Measurements from ENCODE around the gene FOSL2. TPM values are rescaled to one million over a fixed set of nuclear protein-coding genes. Genes with fewer than 3 reads are reported as not detected.

FOSL2 gene
- total RNA-seq, 1 donor from 2014 or later: 45.7 TPM

DNA sequence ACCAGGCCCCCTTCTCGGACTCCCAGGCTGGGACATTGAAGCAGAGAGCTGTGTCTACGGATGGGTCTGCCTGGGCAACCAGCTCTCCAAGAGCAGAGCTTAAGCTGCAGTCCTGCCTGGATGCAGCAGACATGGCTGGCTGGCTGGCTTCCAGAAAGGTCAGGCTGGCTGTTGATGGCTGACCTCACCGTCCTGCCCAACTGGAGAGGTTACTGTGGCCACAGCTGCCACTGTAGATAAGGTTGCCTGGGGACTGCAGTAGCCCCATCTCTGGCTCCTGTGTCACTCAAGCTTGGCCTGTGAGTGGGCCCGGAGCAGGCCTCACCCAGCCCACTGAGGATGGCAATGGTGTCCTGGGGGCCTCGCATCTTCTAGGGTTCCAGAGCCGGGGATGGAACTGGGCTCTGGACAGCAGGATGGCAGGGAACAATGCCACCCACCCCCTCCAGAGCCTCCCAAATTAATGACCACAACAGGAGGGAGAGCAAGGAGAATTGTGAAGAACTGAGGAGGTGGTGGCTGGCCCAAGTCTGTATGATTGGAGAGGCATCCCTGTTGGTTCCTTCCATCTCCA is 37.0 kb upstream of the FOSL2 start:
- intact Hi-C loops (cut with micrococcal nuclease): no loop called here
- DNase-seq: peak; percentile 82
- ATAC-seq: peak; percentile 59

DNA sequence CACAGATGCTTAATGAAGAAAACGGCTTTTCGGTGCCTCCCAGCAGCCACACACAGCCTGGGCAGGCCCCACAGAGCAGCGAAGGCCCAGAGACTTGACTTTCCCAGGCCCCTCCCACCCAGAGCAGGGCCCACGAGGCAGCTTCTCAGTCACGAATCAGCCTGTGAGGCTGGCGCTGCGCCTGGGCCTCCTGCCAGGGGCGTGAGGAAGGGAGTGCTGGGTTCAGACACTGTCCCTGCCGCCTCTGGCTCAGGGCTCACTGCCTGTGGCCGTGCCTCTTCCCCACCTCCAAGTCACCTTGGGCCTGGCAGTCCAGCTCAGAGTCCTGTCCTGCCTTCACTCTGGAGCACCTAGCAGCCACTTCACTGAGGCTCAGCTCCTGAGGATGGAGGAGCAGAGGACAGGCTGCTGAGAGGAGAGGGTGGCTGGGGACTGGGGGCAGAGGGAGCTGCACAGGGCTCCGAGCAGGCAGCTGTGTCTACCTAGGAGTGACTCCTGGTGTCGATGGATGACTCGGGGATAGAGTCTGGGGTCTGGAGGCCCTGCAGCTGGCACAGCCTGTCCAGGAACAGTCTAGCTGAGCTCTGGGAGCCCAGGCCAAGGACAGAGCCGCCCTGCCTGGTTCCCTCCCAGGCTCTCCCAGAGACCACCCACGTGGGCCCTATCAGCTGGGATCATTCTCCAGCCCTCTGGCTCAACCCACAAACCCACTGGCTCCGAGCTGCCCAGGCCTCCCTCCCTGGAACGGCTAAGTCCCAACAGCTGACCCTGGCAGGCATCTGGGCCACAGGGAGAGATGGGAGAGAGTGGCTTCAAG is 36.4 kb upstream of the FOSL2 start:
- peak; percentile 95 for ATAC-seq
- peak; percentile 97 for DNase-seq
- intact Hi-C loops (cut with micrococcal nuclease): no loop called here

DNA sequence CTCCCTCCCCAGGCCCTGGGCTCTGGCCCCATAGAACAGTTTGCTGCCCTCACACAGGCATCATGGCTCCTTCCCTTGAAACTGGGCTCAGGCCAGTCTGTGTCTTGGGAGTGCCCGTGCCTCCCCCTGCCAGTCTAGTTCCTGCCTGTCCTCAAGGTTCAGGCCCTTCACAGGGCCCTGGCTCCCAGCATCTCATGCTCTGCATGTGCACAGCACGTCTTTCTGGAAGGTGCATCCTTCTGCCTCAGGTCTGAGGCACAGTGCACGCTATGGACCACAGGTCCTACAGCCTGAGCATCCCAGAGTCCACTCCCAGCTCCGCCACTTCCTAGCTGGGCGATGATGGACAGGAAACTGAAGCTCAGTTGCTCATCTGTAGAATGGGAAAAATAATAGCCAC is 35.6 kb upstream of the FOSL2 start:
- no peak for DNase-seq
- ATAC-seq: no peak
- intact Hi-C loops (cut with micrococcal nuclease): no loop called here

- intact Hi-C loops (cut with micrococcal nuclease): no loop called here
- no peak for ATAC-seq
Observed at GRCh38 chr2:28357948-28358667, 34.5 kb upstream of the FOSL2 start.

DNA sequence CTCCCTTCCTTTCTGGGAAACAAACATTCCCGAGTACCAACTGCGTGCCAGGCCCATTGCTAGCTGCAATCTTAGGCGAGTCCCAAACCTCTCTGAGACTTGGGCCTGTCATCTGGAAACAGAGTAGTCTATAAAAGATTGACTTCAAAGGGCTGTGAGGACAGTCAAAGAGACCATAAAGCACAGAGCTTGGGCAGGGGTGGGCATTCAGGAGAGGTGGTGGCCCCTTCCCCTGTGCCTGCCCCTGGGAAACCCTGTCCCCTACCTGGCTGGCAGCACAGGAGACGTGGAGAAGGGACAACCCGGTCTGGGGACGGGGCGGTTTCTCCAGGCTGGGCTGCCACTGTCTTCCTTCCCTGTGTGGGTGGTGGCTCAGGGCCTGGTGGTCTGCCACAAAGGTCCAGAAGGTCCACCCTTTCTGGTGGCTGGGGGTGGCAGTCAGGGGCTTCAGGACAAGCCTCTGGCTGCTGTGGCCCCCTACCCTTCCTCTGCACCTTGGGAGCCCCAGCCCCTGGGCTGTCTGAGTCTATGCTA is 33.9 kb upstream of the FOSL2 start:
- DNase-seq (no peak), ATAC-seq (no peak)
- intact Hi-C loops (cut with micrococcal nuclease): no loop called here

More at GRCh38 chr2:28357948-28358667, 34.5 kb upstream of the FOSL2 start:
- DNase-seq: no peak

DNA sequence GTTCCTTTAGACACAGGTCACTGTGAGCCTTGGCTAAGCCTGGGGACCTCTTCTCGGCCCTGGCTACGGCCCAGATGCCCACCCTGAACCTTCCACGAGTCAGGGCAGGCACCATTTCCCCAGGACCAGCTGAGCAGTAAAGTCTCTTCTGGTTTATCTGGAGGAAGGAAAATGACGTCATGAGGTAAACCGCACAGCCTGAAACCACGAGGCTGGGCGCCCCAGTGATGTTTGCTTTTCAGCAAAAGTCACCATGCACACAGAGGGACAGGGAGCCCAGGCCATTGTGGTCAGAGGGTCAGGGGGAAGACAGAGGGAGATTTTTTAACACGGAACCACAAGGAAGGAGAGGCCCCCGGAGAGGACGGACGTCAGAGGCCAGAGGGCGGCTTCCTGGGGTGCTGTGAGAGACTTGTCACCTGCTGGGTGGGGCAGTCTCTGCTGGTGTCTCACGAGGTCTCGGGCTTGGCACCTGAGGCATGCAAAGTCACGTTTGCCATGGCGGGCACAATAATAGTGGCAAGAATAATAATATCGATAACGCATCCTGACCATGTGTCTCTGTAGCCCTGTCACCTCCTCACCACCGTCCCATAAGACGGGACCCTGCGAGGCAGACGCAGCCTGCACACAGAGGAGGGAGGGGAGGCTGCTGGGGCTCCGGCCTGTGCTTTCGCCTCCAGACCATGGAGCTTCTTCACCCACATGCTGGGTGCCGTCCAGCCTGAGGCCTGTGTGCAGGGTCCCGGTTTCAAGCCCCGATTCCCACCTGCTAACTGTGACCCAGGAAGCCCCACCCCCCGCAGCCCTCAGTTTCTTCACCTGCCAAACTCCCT is 33.2 kb upstream of the FOSL2 start:
- intact Hi-C loops (cut with micrococcal nuclease): no loop called here
- no peak for DNase-seq

GRCh38 chr2:28360058-28360717 is 32.5 kb upstream of the FOSL2 start:
- intact Hi-C loops (cut with micrococcal nuclease): no loop called here
- DNase-seq (no peak), ATAC-seq (no peak)

More for the DNA sequence above, 33.2 kb upstream of the FOSL2 start:
- ATAC-seq: no peak

DNA sequence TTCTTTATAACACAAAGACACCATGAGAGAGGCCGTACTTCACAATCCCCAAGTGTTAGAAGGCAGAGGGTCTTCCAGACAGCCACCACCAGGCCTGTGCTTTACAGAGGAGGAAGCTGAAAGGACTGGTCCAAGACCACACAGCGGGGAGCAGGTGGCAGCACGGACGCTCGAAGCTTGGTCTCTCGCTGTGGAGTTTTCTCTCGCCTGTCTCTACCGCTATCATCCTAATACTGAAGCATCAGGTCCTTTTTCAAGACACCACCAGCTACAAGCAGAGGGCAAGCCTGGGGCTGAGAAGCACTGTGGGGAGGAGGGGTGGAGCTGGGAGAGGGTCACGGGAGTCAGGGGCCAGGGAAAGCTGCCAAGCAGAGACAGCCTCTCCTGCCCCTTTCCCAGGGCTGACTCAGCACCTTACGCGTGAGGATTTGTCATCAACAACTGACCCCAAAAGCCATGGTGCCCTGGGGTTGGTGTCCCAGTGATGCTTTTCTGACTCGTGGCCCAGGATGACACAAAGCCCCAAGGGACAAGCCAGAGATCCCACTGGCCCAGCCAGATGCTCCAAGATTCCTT is 31.9 kb upstream of the FOSL2 start:
- no peak for ATAC-seq
- intact Hi-C loops (cut with micrococcal nuclease): no loop called here
- DNase-seq: peak; percentile 56

DNA sequence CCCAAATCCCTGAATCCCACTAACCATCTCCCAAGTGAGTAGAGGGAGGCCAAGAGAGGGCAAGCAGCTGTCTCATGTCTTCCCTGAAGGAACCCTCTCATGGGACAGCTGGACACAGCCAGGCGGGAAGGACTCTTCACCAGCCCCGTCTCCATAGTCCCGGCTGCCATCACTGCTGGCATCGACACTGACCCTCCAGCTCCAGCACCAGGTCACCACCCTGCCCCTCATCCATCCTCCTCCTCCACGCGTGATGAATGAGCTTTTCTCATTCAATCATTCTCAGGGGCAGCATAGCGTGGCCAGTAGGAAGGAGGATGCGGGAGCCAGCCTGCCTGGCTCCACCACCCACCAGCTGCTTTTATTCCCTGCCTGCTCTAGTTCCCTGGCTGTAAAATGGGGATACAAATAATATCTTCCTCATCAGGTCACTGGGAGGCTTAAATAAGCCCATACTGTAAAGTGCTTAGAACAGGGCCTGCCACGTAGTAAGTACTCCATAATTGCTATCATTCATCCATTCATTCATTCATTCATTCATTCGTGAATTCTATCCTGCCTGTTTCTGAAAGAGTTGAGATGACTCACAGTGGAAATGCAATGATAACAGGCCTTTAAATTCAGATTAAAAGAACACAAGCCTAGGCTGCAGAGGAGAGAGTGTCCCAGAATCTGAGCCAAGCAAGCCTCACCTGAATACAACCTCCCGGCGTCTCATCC is 30.5 kb upstream of the FOSL2 start:
- no peak for DNase-seq
- no peak for ATAC-seq
- intact Hi-C loops (cut with micrococcal nuclease): no loop called here

- no peak for DNase-seq
- ATAC-seq: no peak
- intact Hi-C loops (cut with micrococcal nuclease): no loop called here
Observed at GRCh38 chr2:28362991-28363521, 29.6 kb upstream of the FOSL2 start.

DNA sequence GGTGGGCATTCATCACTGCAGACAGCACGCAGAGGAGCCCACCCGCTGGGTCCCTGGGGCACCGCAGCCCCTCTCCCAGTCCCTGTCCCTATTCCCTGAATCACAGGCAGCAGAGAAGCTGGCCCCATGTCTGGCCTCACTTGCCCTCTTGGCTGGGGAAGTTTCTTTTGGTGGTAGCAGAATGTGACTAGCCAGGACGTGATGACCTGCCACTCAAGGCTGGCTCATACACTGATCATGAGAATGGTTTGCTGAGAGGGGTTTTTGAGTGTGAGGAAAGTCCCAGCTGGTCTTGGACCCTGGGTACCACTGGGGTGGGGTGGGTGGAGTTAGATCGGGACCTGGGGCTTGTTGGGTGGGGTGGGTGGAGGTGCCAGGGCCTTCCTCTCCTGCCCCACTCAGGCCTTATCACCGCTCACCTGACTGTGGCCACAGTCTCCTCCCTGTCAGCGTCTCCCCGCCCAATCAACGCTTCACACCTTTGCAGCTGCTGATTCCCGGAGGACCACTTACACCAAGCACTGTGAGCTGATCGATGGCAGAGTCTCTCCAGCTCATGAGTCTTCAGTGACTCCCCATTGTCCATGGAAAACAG is 28.9 kb upstream of the FOSL2 start:
- intact Hi-C loops (cut with micrococcal nuclease): no loop called here
- DNase-seq: no peak
- no peak for ATAC-seq

DNA sequence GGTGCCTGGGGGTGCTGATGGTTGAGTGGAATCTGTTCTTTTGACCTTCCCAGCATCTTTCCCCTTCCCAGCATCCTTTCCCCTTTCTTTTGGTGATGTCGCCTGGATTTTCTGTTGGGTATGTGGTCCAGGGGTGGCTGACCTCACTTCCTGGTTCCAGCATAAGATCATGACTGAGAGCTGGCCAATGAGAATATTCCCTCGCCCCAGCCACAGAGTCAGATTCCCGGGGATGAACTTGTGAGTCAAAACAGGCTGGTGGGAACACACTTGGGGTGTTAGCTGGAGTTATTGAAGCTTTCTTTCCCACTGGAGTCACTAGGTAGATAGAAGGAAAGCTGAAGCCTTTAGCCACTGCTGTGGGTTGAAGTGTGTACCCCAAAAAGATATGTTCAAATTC is 28.0 kb upstream of the FOSL2 start:
- ATAC-seq: no peak
- intact Hi-C loops (cut with micrococcal nuclease): no loop called here
- DNase-seq: no peak

DNA sequence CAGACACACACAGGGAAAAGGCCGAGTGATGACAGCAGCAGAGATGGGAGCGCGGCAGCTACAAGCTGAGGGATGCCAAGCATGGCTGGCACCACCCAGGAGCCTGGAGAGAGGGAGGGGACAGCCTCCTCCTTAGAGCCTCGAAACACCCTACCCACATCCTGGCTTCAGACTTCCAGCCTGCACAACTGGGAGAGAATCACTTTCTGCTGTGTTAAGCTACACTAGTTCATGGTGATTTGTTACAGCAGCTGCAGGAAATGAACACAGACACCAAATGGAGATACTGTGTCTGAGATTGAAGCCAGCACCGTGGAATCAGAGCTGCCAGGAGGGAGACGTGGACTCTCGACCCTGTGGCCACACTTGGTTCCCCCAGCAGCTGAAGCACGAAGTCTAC is 27.5 kb upstream of the FOSL2 start:
- intact Hi-C loops (cut with micrococcal nuclease): no loop called here
- DNase-seq (no peak), ATAC-seq (peak; percentile 38)

- intact Hi-C loops (cut with micrococcal nuclease): no loop called here
- DNase-seq: no peak
- ATAC-seq: no peak
Observed at GRCh38 chr2:28366149-28366495, 26.5 kb upstream of the FOSL2 start.

GRCh38 chr2:28366496-28367282 is 26.0 kb upstream of the FOSL2 start:
- peak; percentile 37 for ATAC-seq
- intact Hi-C loops (cut with micrococcal nuclease): no loop called here
- no peak for DNase-seq

DNA sequence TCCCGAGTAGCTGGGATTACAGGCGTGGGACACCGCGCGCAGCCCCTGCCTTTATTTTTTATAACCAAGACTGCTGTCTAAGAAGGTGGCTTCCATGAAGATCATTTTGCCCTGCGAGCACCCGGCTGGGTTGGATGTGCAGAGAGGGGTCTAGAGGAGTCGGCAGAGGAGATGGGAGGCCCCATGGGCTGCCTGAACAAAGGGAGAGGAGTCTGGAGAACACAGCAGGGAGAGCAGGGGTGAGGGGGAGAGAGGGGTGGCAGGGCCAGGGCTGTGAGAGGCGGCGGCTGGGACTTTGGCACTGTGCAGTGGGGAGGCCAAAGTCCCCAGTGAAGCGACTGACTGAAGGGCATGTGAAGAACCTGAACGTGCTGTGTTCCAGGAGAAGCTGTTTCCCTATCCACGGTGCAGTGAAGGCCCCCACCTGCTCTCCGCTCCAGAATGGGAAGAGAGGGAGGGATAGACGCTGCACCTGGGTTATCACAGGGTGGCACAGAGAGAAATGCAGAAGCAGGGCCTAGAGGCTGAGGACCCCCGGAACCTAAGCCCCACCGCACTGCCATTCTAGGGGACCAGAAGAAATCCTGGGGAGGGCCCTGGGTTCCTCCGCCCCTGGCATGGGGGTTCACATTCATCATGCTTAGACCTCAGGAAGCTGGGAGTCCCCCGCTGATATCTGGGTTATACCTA is 24.8 kb upstream of the FOSL2 start:
- DNase-seq: no peak
- intact Hi-C loops (cut with micrococcal nuclease): no loop called here
- ATAC-seq: no peak

All from left ventricle myocardium superior (tissue), 1 donor.